ENCODE measurements around the gene SGSM1. TPM values are rescaled to one million over a fixed set of nuclear protein-coding genes. Genes with fewer than 3 reads are reported as not detected.

The SGSM1 gene
- under 1 TPM in 3 of 4 donors, not detected in 1; 0.07 to 0.44 (median 0.41) TPM for total RNA-seq

DNA sequence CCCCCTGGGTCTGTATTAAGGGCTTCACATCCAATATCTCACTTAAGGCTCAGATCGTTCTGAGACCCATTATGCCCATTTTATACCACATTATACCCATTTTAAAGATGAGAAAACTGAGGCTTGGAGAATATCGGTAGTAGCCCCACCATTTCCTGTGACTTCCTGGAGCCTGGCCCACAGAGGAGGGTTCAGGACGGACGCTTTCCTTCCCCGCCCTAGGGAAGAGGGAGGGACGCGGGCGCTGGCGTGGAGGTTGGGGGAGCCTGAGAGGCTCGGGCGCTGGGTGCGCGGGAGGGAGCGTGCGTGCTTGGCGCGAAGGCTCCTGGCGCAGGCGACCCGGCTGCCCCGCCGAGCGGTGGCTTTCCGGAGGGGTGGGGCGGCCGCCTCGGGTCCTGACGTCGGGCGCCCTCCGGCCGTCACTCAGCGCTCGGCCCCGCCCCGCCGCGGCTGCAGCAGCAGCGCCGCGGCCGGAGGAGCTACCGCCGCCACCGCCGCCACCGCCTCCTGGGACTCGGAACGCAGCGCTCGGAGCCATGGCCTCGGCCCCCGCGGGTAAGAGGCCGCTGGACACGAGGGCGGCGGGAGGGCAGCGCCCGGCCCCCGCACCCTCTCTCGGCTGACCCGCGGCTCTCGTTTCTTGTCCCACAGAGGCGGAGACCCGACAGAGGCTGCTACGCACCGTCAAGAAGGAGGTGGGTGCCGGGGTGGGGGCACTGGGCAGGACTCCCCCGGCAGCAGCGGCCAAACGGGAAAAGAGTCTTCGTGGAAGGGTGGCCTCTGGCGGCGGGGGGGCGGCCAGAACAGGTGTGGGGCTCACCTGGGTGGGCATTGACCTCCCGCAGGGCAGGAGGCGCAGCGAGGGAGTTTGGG is at the start of gene SGSM1:
Gene SGSM1, plus strand, starts transcription at position 422 of the 873 bp plus-strand sequence. Its CDS starts 115 bp downstream, at position 537.
- Histone ChIP-seq H3K4me3 (peak within 1 kb of the TSS; percentile 47 to 73 (median 54)), H3K27ac (peak within 1 kb of the TSS in 2 of 4 donors; percentile 47 to 51), H3K36me3 (no peaks in the 10 kb centered on the region), H3K27me3 (no peaks in the 10 kb centered on the region), H3K4me1 (no peaks in the 10 kb centered on the region), H3K9me3 (no peaks in the 10 kb centered on the region)
- intact Hi-C loops (cut with DNase I; ENCODE audit: low total_unique reads): no loop called here
- DNase-seq: peak; percentile 25 to 48
- ATAC-seq: peak; percentile 72 to 79
- TF ChIP-seq POLR2A (IDR thresholded peaks at IDR 0.05): peak in 1 of 2 donors; percentile 12
- TF ChIP-seq, protein P1, sequence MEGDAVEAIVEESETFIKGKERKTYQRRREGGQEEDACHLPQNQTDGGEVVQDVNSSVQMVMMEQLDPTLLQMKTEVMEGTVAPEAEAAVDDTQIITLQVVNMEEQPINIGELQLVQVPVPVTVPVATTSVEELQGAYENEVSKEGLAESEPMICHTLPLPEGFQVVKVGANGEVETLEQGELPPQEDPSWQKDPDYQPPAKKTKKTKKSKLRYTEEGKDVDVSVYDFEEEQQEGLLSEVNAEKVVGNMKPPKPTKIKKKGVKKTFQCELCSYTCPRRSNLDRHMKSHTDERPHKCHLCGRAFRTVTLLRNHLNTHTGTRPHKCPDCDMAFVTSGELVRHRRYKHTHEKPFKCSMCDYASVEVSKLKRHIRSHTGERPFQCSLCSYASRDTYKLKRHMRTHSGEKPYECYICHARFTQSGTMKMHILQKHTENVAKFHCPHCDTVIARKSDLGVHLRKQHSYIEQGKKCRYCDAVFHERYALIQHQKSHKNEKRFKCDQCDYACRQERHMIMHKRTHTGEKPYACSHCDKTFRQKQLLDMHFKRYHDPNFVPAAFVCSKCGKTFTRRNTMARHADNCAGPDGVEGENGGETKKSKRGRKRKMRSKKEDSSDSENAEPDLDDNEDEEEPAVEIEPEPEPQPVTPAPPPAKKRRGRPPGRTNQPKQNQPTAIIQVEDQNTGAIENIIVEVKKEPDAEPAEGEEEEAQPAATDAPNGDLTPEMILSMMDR (IDR thresholded peaks at IDR 0.05 in 4 of 5, conservative IDR thresholded peaks at IDR 0.05 in 1 of 5): no peak
- in situ Hi-C loops (cut with MboI; ENCODE audit: low sequenced_read_pairs in 4 of 4): no loop called here

GRCh38 chr22:24758164-24758799 is 47.7 kb upstream of the SGSM1 start:
- in situ Hi-C loops (cut with MboI; ENCODE audit: low sequenced_read_pairs in 4 of 4): loop anchor here in 1 of 4 donors (25.0 kb wide), 1 partner anchor 321 kb away; the partner anchor contains the start of gene ADORA2A
- no peaks in the 10 kb centered on the region for H3K36me3 ChIP-seq
- no peak overlapping the region for H3K4me3 ChIP-seq
- no peak overlapping the region for H3K27ac ChIP-seq
- DNase-seq (no peak), ATAC-seq (no peak)
- intact Hi-C loops (cut with DNase I; ENCODE audit: low total_unique reads): loop anchor here (5.0 kb wide), 1 partner anchor 336 kb away; no protein-coding TSS in a partner anchor
- no peaks in the 10 kb centered on the region for H3K9me3 ChIP-seq
- no peaks in the 10 kb centered on the region for H3K4me1 ChIP-seq
- TF ChIP-seq POLR2A (IDR thresholded peaks at IDR 0.05): no peak
- TF ChIP-seq, protein P1 (IDR thresholded peaks at IDR 0.05 in 4 of 5, conservative IDR thresholded peaks at IDR 0.05 in 1 of 5): peak; percentile 66 to 86 (median 72)
- H3K27me3 ChIP-seq: peaks cover 0 to 4% (median 3%) of the 10 kb centered on the region in 3 donors

DNA sequence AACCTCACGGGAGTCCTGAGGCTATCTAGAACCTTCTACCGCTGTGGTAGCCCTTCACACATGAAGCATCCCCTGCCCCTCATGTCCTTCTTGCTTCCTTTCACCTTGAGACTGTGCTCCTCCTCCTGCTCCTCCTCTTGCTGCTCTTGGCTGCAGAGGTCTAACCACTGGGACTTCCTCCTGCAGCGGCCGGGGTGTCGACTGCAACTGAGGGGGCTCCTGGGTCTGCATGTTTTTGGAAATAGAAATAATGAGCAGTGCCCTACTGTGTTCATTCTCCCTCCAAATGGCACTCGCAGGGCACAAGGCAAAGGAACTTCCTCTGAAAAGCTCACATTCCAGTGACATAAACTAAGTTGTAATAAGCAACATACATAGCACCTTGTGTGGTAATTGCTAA is 46.2 kb upstream of the SGSM1 start:
- in situ Hi-C loops (cut with MboI; ENCODE audit: low sequenced_read_pairs in 4 of 4): loop anchor here in 1 of 4 donors (25.0 kb wide), 1 partner anchor 322 kb away; the partner anchor contains the start of gene ADORA2A
- intact Hi-C loops (cut with DNase I; ENCODE audit: low total_unique reads): loop anchor here (5.0 kb wide), 1 partner anchor 337 kb away; no protein-coding TSS in a partner anchor
- Histone ChIP-seq H3K4me3 (no peak overlapping the region), H3K36me3 (no peaks in the 10 kb centered on the region), H3K4me1 (no peaks in the 10 kb centered on the region), H3K9me3 (no peaks in the 10 kb centered on the region), H3K27me3 (peaks cover 0 to 12% (median 4%) of the 10 kb centered on the region in 3 donors), H3K27ac (no peak overlapping the region)
- no peak for DNase-seq
- TF ChIP-seq, protein P1 (IDR thresholded peaks at IDR 0.05 in 4 of 5, conservative IDR thresholded peaks at IDR 0.05 in 1 of 5): no peak
- no peak for TF ChIP-seq POLR2A (IDR thresholded peaks at IDR 0.05)
- ATAC-seq: no peak

- TF ChIP-seq POLR2A (IDR thresholded peaks at IDR 0.05): no peak
- TF ChIP-seq, protein P1 (IDR thresholded peaks at IDR 0.05 in 4 of 5, conservative IDR thresholded peaks at IDR 0.05 in 1 of 5): no peak
- in situ Hi-C loops (cut with MboI; ENCODE audit: low sequenced_read_pairs in 4 of 4) (loop anchor here in 1 of 4 donors (25.0 kb wide), 1 partner anchor 324 kb away; the partner anchor contains the start of gene ADORA2A), intact Hi-C loops (cut with DNase I; ENCODE audit: low total_unique reads) (no loop called here)
- H3K27me3 ChIP-seq: peaks cover 0 to 16% (median 4%) of the 10 kb centered on the region in 3 donors
- ATAC-seq (no peak), DNase-seq (no peak)
- H3K4me1 ChIP-seq: no peaks in the 10 kb centered on the region
- no peaks in the 10 kb centered on the region for H3K9me3 ChIP-seq
- H3K4me3 ChIP-seq: no peak overlapping the region
- H3K36me3 ChIP-seq: no peaks in the 10 kb centered on the region
- no peak overlapping the region for H3K27ac ChIP-seq
Measured at GRCh38 chr22:24760708-24761306, 45.2 kb upstream of the SGSM1 start.

Data from gastrocnemius medialis (tissue), 4 donors.